GM12878 (cell line): ENCODE results near the gene CCBE1. TPM values are rescaled to one million over a fixed set of nuclear protein-coding genes. Genes with fewer than 3 reads are reported as not detected.

Experiments
- ATAC-seq: fragments of 200-7000 bp; cut with Tn5 transposase; 3 replicates; pipeline ENCODE4 v1.9.1; 2020; ENCODE audit warnings: mild to moderate bottlenecking, moderate library complexity
- BruUV-seq: library from RNA; stranded (reverse); fragments of 400-500 nt; replicated peaks from 2 replicates; lab custom pipeline; 2021; lab: Mats Ljungman, UMichigan
- CTCF ChIA-PET: fragments of 300-600 bp; sonication (Branson Sonifier 250); formaldehyde crosslinking; extraction: SDS; loops from one replicate; lab custom pipeline; 2021; ENCODE audit warnings: inconsistent platforms; lab: Yijun Ruan, JAX
- POLR2A ChIA-PET: fragments of 350-600 bp; formaldehyde crosslinking; extraction: SDS; loops from one replicate; lab custom pipeline; 2021; ENCODE audit warnings: inconsistent platforms; lab: Charles Lee
- RAD21 ChIA-PET: fragments of 300-600 bp; sonication (Branson Sonifier 250); formaldehyde crosslinking; loops from one replicate; lab custom pipeline; 2023; ENCODE audit warnings: antibody characterized with exemption; ENCODE audit not compliant: unreplicated experiment; lab: Charles Lee
- SMC1A ChIA-PET: fragments of 300-600 bp; sonication (Branson Sonifier 250); formaldehyde crosslinking; loops from one replicate; lab custom pipeline; 2023; ENCODE audit not compliant: unreplicated experiment, uncharacterized antibody; lab: Charles Lee
- DNase-seq: peaks from one replicate; pipeline ENCODE4 v3.0.0-alpha.2; 2011; ENCODE audit warnings: low read depth, low spot score
- FAIRE-seq: peaks from 3 replicates; lab custom pipeline; 2011; peaks lifted over from hg19 to GRCh38; lab: Jason Lieb, UNC
- H2AFZ ChIP-seq: 2 replicates; pipeline ENCODE4 v1.6.0; 2011; ENCODE audit warnings: low read depth, low read length, control low read depth; ENCODE audit not compliant: control insufficient read depth
- H3K27ac ChIP-seq: 2 replicates; pipeline ENCODE4 v1.5.1; 2011; ENCODE audit warnings: control low read depth; ENCODE audit not compliant: control insufficient read depth, insufficient read depth
- H3K27me3 ChIP-seq, 2 experiments: replicated peaks in 1 of 2; 2 replicates each; pipeline versions ENCODE4 v1.6.0 to v1.6.1; 2011; ENCODE audit warnings: low read length in 1 of 2; ENCODE audit not compliant: control insufficient read depth in 2 of 2, insufficient read depth in 2 of 2
- H3K36me3 ChIP-seq, 2 experiments: 2 replicates each; pipeline ENCODE4 v1.5.1; 2011; ENCODE audit warnings: low read length in 1 of 2; ENCODE audit not compliant: control insufficient read depth in 2 of 2, insufficient read depth in 2 of 2
- H3K4me1 ChIP-seq: 2 replicates; pipeline ENCODE4 v1.6.1; 2011; ENCODE audit warnings: mild to moderate bottlenecking, low read length, moderate library complexity, mixed read lengths; ENCODE audit not compliant: control insufficient read depth, insufficient read depth
- H3K4me2 ChIP-seq: 2 replicates; pipeline ENCODE4 v1.6.0; 2011; ENCODE audit warnings: control low read depth; ENCODE audit not compliant: control insufficient read depth, insufficient read depth
- H3K4me3 ChIP-seq: fragments of 200-600 bp; sonication (generic); 2 replicates; pipeline ENCODE4 v1.5.1; 2016
- H3K79me2 ChIP-seq: 2 replicates; pipeline ENCODE4 v1.6.0; 2011; ENCODE audit warnings: low read length; ENCODE audit not compliant: control insufficient read depth, insufficient read depth
- H3K9ac ChIP-seq: 2 replicates; pipeline ENCODE4 v1.8.0; 2011; ENCODE audit warnings: low read length, control low read depth, mixed read lengths; ENCODE audit not compliant: control insufficient read depth, insufficient read depth
- H3K9me3 ChIP-seq: replicated peaks from 3 replicates; pipeline ENCODE4 v1.5.1; 2011; ENCODE audit warnings: mild to moderate bottlenecking, low read length; ENCODE audit not compliant: control insufficient read depth, insufficient read depth
- H4K20me1 ChIP-seq: 2 replicates; pipeline ENCODE4 v1.6.0; 2011; ENCODE audit not compliant: control insufficient read depth, insufficient read depth
- ESRRA ChIP-seq: IDR thresholded peaks from 2 replicates; pipeline ENCODE4 v1.6.1; 2012; ENCODE audit warnings: mild to moderate bottlenecking, low read length, improper control_type of control experiment
- ETV6 ChIP-seq, 2 experiments: fragments of 450-650 bp in 1 of 2; IDR thresholded peaks in 1 of 2; conservative IDR thresholded peaks in 1 of 2; 2 replicates each; pipeline ENCODE4 v1.6.1; 2014; ENCODE audit warnings: antibody characterized with exemption in 1 of 2, borderline replicate concordance in 1 of 2, low read depth in 1 of 2, mild to moderate bottlenecking in 1 of 2, moderate library complexity in 1 of 2
- IRF3 ChIP-seq: fragments of 450-650 bp; IDR thresholded peaks from 2 replicates; pipeline ENCODE4 v1.6.1; 2014; ENCODE audit warnings: mild to moderate bottlenecking
- MEF2B ChIP-seq: fragments of 450-650 bp; IDR thresholded peaks from 2 replicates; pipeline ENCODE4 v1.6.1; 2018; ENCODE audit warnings: mild to moderate bottlenecking, moderate library complexity; ENCODE audit not compliant: partially characterized antibody, poor library complexity, severe bottlenecking
- PBX3 ChIP-seq: IDR thresholded peaks from 2 replicates; pipeline ENCODE4 v1.6.1; 2011; ENCODE audit warnings: mild to moderate bottlenecking, low read depth, low read length, moderate library complexity; ENCODE audit not compliant: insufficient replicate concordance
- REST ChIP-seq: IDR thresholded peaks from 2 replicates; pipeline ENCODE4 v1.6.1; 2012; ENCODE audit warnings: mild to moderate bottlenecking, low read depth, low read length
- SRF ChIP-seq, 2 experiments: IDR thresholded peaks; 2 replicates each; pipeline ENCODE4 v1.6.1; 2011; ENCODE audit warnings: low read depth in 2 of 2, low read length in 2 of 2, mild to moderate bottlenecking in 1 of 2, moderate library complexity in 1 of 2
- ZBTB40 ChIP-seq: fragments of 450-650 bp; IDR thresholded peaks from 2 replicates; pipeline ENCODE4 v1.6.1; 2016; ENCODE audit warnings: mild to moderate bottlenecking, moderate library complexity, borderline replicate concordance
- ZNF622 ChIP-seq: fragments of 450-650 bp; IDR thresholded peaks from 2 replicates; pipeline ENCODE4 v1.6.1; 2017; ENCODE audit warnings: mild to moderate bottlenecking, inconsistent platforms
- WGBS: methylation state at CpG from one replicate; pipeline ENCODE4 v1.1.6; 2016; ENCODE audit warnings: low lambda C conversion rate; ENCODE audit not compliant: insufficient replicate concordance, insufficient coverage; ENCODE audit errors: missing lambda C conversion rate; 5-methylcytosine and 5-hydroxymethylcytosine counted together
- in situ Hi-C: fragments of 300-500 bp; cut with MboI; formaldehyde crosslinking; loops from 9 replicates; pipeline ENCODE4 v1.14.3; 2018; ENCODE audit warnings: mixed read lengths
- intact Hi-C: fragments of 100-400 bp; cut with micrococcal nuclease; formaldehyde crosslinking; loops from one replicate; pipeline ENCODE4 v1.14.2; 2022; ENCODE audit not compliant: unreplicated experiment
- polyA plus RNA-seq, 11 experiments: library from polyadenylated mRNA; depleted of rRNA in 4 of 11; unstranded in 6 of 11; stranded (reverse) in 5 of 11; fragments of >200 nt; fragmentation: Nextera tagmentation in 4 of 11; fragmentation: Illumina TruSeq in 1 of 11; extraction: Ambion mirVana in 4 of 11; extraction: Trizol in 1 of 11; gene quantifications; 1 replicate in 1 of 11; 2 replicates in 10 of 11; pipeline versions ENCODE4 v1.2.1 to v1.2.3, GENCODE V29; 2011 to 2016; ENCODE audit warnings: inconsistent platforms in 2 of 11, missing spikeins in 2 of 11, low read depth in 1 of 11
- total RNA-seq, 4 experiments: library from RNA; depleted of rRNA in 3 of 4; stranded (reverse); fragments of >200 nt in 3 of 4; fragmentation: Illumina TruSeq in 1 of 4; extraction: Trizol in 1 of 4; gene quantifications; 2 replicates each; pipeline versions ENCODE4 v1.2.1 to v1.2.3, GENCODE V29; 2013 to 2021

The CCBE1 gene
- total and polyA plus RNA-seq, 10 of the 15 experiments (the other 5 are each of a cell fraction or from before 2014, with no cell fraction given) = 0.03 to 0.49 (median 0.04) TPM; not detected in 7

- TF ChIP-seq ZBTB40 (no peak), SRF (IDR thresholded peaks at IDR 0.05; ENCODE audit: low read depth in 2 of 2, low read length in 2 of 2) (no peak)
These were observed 42.9 kb upstream of the CCBE1 start (continued) for GRCh38 chr18:59740141-59740540.

GRCh38 chr18:59737776-59738300 is 40.6 kb upstream of the CCBE1 start:
- ATAC-seq = no peak
- WGBS = 56% methylated on average over 3 of the region's 3 CpGs
- Histone ChIP-seq H3K27me3 (no peaks in the 10 kb centered on the region; a peak in 1 of 4 replicates), H3K27ac (no peak overlapping the region), H3K9me3 (no peaks in the 10 kb centered on the region), H3K9ac (no peak overlapping the region), H3K36me3 (no peaks in the 10 kb centered on the region), H3K79me2 (no peaks in the 10 kb centered on the region), H3K4me3 (no peak overlapping the region), H4K20me1 (no peaks in the 10 kb centered on the region), H3K4me2 (no peak overlapping the region), H2AFZ (no peak overlapping the region), H3K4me1 (no peaks in the 10 kb centered on the region)
- CTCF ChIA-PET = no interaction called here
- POLR2A ChIA-PET = no interaction called here
- no TSS peak for BruUV-seq
- intact Hi-C loops = no loop called here
- FAIRE-seq = no peak
- in situ Hi-C loops = no loop called here
- DNase-seq = no peak
- RAD21 ChIA-PET = no interaction called here
- SMC1A ChIA-PET = no interaction called here
- TF ChIP-seq ESRRA (no peak), REST (no peak), MEF2B (no peak), IRF3 (no peak), ETV6 (conservative IDR thresholded peaks at IDR 0.05 in 1 of 2, IDR thresholded peaks at IDR 0.05 in 1 of 2; ENCODE audit: borderline replicate concordance in 1 of 2, low read depth in 1 of 2) (no peak), PBX3 (no peak), ZNF622 (no peak)
